GM19043 (cell line): ENCODE results near the gene KRTAP3-3.
"Not testable (repeated sequence)": the region's sequence is repeated elsewhere in the genome, so short reads cannot be mapped to it uniquely, and the experiment has no call there.

Source experiments
- ATAC-seq: cut with Tn5 transposase; IDR thresholded peaks from one replicate; pipeline ENCODE4 v1.9.1; 2021; ENCODE audit warnings: low read depth; ENCODE audit not compliant: unreplicated experiment

KRTAP3-3 gene

GRCh38 chr17:40993839-40994238 lies at the start of gene KRTAP3-3:
Gene KRTAP3-3, minus strand, starts transcription at chr17:40994164. Its CDS starts 67 bp downstream, at chr17:40994097.
- ATAC-seq: no peak

DNA sequence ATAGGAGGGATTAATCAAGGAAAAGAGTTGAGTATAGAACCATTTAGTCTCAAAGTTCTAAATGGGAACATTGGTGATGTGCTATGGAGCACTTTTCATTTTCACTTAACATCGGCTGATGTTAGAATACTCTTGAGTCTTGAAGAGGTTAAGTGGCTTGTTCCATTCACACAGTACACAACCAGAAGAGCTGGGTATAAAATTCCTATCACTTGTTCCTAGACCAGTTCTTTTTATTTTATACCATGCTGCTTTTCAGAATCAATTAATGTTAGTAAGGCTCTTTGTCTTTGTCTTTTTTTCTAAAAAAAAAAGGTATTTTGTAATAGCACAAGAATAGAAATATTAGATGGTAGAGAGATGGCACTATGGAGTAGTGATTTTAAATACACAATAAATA lies 49.0 kb upstream of the KRTAP3-3 start:
- ATAC-seq: no peak

DNA sequence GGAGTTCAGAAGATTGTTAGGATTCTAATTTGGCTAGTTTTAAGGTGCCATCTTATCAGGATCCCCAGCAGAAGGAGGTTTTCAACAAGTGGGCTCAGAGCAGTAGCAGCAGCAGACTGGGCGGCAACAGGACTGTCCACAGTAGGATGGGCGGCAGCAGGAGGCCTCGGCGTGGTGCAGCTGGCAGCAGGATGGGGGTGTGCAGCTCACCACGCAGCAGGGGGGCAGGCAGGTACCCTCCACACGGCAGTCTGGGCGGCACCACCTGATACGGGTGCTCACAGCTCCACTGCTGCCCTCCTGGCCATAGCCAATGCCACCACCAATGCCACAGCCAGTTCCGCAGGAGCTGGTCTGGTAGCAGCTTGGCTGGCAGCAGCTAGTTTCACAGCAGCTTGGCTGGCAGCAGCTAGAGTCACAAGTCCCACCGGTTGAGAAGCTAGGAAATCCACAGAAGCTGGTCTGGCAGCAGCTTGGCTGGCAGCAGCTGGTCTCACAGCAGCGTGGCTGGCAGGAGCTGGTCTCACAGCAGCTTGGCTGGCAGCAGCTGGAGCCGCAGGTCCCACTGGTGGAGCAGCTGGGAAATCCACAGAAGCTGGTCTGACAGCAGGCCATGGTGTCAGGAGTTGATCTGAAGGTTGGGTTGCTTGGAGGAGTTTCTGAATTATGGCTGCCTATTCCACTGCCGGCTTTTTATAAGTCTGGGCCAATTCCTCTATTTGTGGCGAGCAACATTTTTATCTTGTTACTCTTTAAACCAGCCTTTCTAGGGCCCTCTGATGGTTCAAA lies 47.0 kb upstream of the KRTAP3-3 start, which contains the start of gene KRTAP1-1:
Gene KRTAP1-1, minus strand, starts transcription at position 668 of the 789 bp plus-strand sequence. Its CDS starts 53 bp downstream, at position 615.
- ATAC-seq: not testable (repeated sequence)

DNA sequence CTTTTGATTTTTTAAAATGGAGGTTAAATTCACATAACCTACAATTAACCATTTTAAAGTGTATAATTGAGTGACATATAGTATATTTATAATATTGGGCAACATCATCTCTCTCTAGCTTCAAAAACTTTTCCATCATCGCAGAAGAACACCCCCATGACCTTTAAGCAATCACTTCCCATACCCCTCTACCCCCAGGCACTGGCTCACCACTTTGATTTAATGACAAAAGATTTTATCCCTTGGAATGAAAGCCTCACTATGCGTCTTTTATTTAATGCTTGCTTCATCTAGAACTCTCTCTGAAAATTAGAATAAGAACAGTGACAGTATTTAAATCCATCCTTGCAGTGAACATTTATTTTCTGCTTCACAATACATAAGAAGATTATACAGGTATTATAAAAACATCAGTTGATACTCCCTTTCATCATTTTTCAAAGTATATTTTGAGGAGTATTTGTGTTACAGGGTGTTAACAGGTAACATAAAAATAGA lies 43.9 kb upstream of the KRTAP3-3 start:
- no peak for ATAC-seq

DNA sequence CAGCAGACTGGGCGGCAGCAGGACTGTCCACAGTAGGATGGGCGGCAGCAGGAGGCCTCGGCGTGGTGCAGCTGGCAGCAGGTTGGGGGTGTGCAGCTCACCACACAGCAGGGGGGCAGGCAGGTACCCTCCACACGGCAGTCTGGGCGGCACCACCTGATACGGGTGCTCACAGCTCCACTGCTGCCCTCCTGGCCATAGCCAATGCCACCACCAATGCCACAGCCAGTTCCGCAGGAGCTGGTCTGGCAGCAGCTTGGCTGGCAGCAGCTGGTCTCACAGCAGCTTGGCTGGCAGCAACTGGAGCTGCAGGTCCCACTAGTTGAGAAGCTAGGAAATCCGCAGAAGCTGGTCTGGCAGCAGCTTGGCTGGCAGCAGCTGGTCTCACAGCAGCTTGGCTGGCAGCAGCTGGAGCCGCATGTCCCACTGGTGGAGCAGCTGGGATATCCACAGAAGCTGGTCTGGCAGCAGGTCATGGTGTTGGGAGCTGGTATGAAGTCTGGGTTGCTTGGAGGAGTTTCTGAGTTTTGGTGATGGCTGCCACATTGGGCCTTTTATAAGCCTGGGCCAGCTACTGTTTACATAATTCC lies 40.5 kb upstream of the KRTAP3-3 start, which contains the start of gene KRTAP1-3:
Gene KRTAP1-3, minus strand, starts transcription at position 529 of the 590 bp plus-strand sequence. Its CDS starts 53 bp downstream, at position 476.
- ATAC-seq: not testable (repeated sequence)

DNA sequence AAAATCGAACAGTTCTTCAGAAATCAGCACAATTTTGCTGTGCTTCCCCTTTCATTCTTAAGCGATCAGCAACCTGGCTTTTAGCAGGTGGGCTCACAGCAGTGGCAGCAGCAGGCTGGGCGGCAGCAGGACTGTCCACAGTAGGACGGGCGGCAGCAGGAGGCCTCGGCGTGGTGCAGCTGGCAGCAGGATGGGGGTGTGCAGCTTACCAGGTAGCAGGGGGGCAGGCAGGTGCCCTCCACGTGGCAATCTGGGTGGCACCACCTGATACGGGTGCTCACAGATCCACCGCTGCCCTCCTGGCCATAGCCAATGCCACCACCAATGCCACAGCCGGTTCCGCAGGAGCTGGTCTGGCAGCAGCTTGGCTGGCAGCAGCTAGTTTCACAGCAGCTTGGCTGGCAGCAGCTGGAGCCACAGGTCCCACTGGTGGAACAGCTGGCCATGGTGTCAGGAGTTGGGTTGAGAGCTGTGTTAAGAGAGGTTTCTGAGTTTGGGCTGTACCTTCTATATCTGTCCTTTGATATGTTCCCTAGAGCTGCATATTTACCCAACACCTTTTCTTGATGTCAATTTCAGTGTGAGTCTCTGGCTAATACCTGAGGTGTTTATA lies 35.8 kb upstream of the KRTAP3-3 start, which contains the start of gene KRTAP1-4:
Gene KRTAP1-4, minus strand, starts transcription at position 563 of the 613 bp plus-strand sequence. Its CDS starts 117 bp downstream, at position 446.
- no peak for ATAC-seq

DNA sequence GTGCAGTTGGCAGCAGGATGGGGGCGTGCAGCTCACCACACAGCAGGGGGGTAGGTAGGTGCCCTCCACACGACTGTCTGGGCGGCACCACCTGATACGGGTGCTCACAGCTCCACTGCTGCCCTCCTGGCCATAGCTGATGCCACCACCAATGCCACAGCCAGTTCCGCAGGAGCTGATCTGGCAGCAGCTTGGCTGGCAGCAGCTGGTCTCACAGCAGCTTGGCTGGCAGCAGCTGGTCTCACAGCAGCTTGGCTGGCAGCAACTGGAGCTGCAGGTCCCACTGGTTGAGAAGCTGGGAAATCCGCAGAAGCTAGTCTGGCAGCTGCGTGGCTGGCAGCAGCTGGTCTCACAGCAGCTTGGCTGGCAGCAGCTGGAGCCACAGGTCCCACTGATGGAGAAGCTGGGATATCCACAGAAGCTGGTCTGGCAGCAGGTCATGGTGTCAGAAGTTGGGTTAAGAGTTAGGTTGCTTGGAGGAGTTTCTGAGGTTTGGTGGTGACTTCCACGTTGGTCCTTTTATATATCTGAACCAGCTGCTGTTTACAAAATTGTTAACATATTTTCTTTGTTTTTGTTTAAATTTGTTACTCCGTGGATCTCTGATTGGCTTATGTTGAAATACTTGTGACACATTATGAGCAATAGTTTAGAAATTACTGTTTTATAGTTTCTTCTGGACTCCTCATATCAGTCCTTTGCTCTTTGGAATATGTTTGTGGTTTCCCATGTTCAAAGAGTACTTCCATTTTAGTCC lies 32.9 kb upstream of the KRTAP3-3 start, which contains the start of gene KRTAP1-5:
Gene KRTAP1-5, minus strand, starts transcription at position 494 of the 757 bp plus-strand sequence. Its CDS starts 53 bp downstream, at position 441.
- no peak for ATAC-seq

DNA sequence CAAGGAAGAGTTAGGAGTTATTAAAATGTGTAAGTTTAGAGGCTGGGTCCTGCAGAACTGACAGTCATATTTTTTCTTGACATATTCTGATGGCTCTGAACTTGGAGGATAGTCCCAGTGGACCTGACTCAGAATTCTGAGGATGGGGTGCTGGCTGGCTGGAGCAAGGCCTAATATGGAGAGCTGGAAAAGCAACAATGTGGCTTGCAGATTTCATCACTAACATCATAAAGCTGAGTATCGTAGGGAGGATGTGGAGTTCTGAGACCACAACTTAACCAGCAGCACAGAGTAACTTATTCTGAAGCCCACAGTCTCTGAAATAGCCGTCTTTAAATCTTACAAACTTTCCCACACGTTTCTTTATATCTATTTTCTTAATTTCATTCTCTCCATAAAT lies 30.7 kb upstream of the KRTAP3-3 start:
- ATAC-seq: no peak

- no peak for ATAC-seq
These were observed 26.4 kb upstream of the KRTAP3-3 start for GRCh38 chr17:41020336-41020735.

DNA sequence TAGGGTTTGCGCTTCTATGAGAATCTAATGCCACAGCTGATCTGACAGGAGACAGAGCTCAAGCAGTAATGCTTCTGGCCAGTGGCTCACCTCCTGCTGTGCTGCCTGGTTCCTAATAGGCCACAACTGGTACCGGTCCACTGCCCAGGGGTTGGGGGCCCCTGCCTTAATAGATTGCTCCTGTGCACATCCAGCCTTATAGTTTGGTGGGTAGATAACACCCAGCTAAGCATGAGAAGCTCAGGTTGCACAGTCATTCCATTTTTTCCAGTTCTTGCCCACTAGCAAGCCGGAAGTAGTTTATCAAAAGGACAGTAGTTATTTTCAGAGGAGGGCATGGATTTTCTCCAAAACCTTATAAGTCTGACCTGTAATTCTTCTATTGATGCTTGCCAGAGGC lies 25.5 kb upstream of the KRTAP3-3 start:
- no peak for ATAC-seq

DNA sequence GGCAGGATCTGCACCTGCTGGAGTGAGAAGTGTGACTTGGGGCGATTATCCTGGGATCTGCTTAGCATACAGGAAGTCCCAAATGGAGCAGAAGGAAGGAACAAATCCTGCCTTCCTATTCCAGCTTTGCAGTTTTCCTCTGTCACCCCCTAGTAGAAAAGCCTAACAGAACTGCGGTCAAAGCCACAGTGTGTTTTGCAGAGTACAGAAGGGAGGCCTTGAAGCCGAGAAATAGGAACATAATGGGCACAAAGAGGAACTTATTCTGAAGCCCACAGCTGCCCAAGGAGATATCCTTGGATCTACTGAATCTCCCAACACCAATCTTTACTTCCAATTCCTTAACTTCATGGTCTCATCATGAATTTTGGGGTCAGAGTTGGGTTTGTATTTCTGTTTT lies 24.6 kb upstream of the KRTAP3-3 start:
- ATAC-seq: no peak

GRCh38 chr17:41016578-41017215 lies 22.7 kb upstream of the KRTAP3-3 start:
- no peak for ATAC-seq

DNA sequence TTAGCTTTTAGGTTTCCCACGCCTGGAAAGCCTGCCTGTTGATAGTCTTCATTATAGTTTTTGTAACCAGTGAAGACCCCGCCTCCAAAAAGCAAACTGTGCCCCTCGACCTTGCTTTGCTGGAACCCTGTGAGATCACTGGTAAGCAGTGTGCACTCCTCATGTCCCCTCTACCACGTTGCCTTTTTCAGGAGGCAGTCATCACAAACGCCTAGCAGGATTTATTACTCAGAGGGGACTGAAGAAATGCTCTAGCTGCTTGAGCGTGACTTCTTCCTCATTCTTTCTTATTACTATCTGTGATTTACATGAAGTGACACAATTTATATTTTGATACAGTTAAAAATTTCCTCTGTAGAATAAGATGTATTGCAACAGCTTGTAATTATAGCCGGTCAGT lies 21.5 kb upstream of the KRTAP3-3 start:
- no peak for ATAC-seq

DNA sequence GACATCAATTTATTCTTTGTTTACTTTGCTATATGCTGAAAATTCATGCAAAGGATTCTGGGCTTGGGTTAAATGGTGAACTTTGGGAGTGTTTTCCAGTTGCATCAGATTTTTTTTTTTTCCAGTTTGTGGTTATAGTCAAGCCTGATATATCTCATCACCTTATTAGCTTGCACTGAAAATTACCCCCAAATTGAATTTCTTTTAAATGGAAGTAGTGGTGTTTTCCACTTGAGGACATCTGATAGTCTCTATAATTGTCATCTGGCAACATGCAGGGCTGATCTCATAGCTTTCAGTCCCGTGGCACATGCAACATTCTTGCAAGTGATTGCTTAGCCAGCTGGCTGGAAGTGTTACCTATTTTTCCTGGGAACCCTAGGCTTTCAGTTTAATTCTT lies 19.6 kb upstream of the KRTAP3-3 start:
- ATAC-seq: no peak

DNA sequence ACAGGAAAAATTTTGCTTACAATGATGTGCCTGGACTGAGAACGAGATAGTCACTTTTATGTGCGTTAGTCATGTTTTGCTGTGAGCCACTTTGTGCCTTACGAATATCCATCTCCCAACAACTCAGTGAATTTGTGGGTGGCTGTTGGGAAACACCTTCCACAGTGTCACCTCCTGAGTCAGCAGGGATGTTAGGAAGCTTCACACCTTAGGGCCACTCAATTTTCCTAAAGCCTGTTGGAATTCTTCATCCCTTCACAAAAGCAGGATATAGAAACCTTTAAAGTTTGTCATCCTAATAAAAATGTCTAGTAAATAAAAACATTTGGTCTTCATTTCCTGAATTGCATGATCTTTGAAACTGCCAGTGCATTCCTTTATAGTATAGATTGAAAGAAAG lies 19.2 kb upstream of the KRTAP3-3 start:
- no peak for ATAC-seq

DNA sequence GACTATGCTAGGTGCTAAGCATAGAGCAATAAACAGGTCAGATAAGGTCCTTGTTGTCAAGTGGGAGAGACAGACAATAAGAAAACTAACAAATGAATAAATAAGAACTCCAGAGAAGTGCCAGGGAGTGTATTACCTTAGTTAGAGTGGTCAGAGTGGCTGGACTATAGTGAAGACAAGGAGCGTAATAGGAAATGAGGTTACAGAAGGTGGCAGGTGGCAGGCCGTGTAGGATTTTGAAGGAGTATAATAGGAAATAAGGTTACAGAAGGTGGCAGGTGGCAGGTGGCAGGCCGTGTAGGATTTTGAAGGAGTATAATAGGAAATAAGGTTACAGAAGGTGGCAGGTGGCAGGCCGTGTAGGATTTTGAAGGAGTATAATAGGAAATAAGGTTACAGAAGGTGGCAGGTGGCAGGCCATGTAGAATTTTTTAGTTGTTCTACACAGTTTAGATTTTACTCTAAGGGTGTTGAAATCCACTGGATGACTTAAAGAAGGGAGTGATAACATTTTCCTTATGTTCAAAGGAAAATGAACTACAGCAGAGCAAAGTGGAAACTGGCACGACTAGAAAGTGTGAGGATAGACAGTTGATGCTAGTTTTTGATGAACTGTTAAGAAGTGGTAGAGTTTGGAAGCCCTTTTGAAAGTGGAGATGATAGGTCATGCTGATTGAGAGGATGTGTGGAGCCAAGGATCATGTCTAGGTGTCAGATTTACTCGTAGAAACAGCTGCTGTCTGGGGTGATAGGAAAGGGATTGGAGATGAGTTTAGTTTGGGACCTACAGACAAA lies 18.6 kb upstream of the KRTAP3-3 start:
- no peak for ATAC-seq

DNA sequence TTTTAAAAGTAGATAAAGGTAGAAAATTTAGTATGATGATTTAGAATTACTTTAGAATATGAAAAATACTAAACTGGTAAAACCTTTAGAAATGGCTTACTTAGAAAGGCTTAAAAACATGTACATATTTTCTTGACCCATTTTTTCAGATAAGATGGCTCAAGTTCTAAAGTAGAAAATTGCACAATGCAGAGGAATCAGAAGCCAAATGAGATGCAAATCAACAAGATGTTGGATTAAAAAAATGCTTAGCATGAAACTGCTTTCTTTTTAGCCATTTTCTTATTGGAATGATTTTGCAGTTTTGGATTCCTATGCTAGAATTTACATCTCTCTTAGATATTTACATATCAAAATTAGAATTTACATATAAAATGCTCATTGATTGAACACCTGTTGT lies 16.5 kb upstream of the KRTAP3-3 start:
- ATAC-seq: no peak

- no peak for ATAC-seq
These were observed 16.0 kb upstream of the KRTAP3-3 start for GRCh38 chr17:41009936-41010335.

GRCh38 chr17:41009301-41009760 lies 15.4 kb upstream of the KRTAP3-3 start:
- no peak for ATAC-seq
